T1000 (cell line): ENCODE data around the gene TENT5C.

Source experiments
- DNase-seq: peaks from one replicate; lab custom pipeline; 2025; ENCODE audit warnings: mixed read lengths; lab: John Stamatoyannopoulos, UW

Gene TENT5C

GRCh38 chr1:117592155-117592554, 13.7 kb upstream of the TENT5C start:
- no peak for DNase-seq

GRCh38 chr1:117594261-117594990, 11.4 kb upstream of the TENT5C start:
- DNase-seq = no peak

GRCh38 chr1:117596023-117596720, 9.7 kb upstream of the TENT5C start:
- DNase-seq = no peak

- DNase-seq = no peak
Observed at GRCh38 chr1:117598489-117598888, 7.4 kb upstream of the TENT5C start.

GRCh38 chr1:117599286-117600221, 6.3 kb upstream of the TENT5C start:
- no peak for DNase-seq

- DNase-seq = no peak
Observed at GRCh38 chr1:117600325-117600943, 5.4 kb upstream of the TENT5C start.

- no peak for DNase-seq
Observed at GRCh38 chr1:117600966-117601365, 4.9 kb upstream of the TENT5C start.

GRCh38 chr1:117602862-117603261, 3.0 kb upstream of the TENT5C start:
- no peak for DNase-seq

GRCh38 chr1:117605164-117605773, 579 bp upstream of the TENT5C start:
- no peak for DNase-seq

GRCh38 chr1:117606649-117607430, 992 bp downstream of the TENT5C start:
- no peak for DNase-seq

- DNase-seq = no peak
Observed at GRCh38 chr1:117607471-117607870, 1.6 kb downstream of the TENT5C start.

- DNase-seq = no peak
Observed at GRCh38 chr1:117608115-117608615, 2.3 kb downstream of the TENT5C start.

- no peak for DNase-seq
Observed at GRCh38 chr1:117608758-117609157, 2.9 kb downstream of the TENT5C start.

- DNase-seq = no peak
Observed at GRCh38 chr1:117609471-117609911, 3.6 kb downstream of the TENT5C start.

- no peak for DNase-seq
Observed at GRCh38 chr1:117610036-117610435, 4.2 kb downstream of the TENT5C start.

GRCh38 chr1:117611121-117611601, 5.3 kb downstream of the TENT5C start:
- DNase-seq = no peak

GRCh38 chr1:117611894-117612483, 6.1 kb downstream of the TENT5C start:
- DNase-seq = no peak

- DNase-seq = peak; percentile 10
Observed at GRCh38 chr1:117612517-117613248, 6.8 kb downstream of the TENT5C start.
